Measurements from ENCODE around the gene CCDC192. TPM values are rescaled to one million over a fixed set of nuclear protein-coding genes. Genes with fewer than 3 reads are reported as not detected.
A peak's percentile ranks its signal among the peaks of the same experiment; 100 is the strongest.

CCDC192 gene
- total RNA-seq, 1 donor from 2014 or later = not detected

DNA sequence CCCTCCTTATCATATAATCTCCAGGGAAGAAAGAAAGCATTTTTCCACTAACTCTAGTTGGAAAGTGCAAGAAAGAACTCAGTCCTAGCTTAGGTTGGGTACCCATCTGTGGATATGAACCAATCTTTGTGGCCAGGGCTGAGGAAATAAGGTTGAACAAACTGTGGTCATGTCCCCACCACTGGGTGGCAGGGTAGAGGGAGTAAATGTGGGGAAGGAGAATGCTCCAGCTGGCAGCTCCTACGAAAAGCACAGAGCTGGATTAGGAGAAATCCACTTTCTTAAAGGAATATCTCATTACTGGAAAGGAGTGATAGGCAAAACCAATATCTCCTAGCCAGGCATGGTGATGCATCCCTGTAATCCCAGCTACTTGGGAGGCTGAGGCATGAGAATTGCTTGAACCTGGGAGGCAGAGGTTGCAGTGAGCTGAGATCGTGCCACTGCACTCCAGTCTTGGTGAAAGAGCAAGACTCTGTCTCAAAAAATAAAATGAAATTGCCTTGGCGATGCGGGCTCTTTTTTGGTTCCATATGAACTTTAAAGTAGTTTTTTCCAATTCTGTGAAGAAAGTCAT lies 175.1 kb downstream of the CCDC192 start:
- DNase-seq (ENCODE audit: low spot score) = peak; percentile 45

DNA sequence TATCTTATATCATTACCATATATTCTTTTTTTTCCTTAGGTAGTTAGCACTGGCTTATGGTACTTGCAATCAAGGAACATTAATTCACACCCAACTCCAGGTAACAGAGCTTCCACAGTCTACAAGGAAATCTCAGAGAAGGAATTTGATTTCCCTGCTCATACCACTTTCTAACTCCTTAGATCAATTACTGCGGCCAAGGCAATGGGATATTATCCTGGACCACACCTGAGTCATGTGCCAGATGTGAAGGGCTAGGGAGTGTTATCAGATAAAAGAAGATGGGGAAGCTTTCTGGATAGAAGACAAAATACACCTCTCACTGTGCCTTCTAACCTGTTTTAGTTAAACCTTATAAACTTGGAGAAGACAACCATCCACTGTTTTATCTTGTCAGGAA lies 181.2 kb downstream of the CCDC192 start:
- DNase-seq (ENCODE audit: low spot score) = peak; percentile 16

DNA sequence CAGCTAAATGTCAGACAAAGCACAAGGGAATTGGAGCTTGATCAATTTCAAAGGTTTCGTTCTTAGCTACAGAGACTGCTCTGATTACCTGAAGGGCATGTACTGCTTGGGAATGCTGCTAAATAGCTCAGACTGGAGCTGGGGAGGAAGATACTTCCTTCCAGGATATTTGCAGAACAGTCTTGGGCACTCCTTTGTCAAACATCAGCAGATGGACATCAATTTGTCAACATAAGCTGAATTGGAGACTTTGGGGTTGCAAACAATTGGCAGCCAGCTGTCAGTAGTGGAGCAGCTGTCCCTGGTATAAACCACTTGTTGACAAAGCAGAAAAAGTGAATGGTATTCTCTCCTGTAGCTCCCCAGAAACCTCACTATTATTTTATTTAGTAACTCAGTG lies 182.0 kb downstream of the CCDC192 start:
- DNase-seq (ENCODE audit: low spot score) = peak; percentile 31

- no peak for DNase-seq (ENCODE audit: low spot score)
These were observed 182.9 kb downstream of the CCDC192 start for GRCh38 chr5:127886081-127886480.

DNA sequence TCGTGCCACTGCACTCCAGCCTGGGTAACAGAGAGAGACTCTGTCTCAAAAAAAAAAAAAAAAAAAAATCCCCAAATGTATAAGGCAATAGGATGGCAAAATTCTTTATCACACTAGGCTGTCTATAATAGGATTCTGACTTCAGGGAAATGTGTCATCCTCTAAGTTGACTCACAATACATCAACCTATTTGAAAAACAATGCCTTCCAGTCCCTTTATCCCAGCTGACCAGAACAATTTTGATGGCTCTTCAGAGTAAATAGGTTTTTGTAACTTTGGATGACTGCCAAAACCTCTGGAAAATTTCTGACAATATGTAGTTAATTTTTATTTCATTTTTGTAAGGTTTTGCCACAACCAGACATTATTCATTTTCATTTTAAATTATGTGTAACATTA lies 184.1 kb downstream of the CCDC192 start:
- no peak for DNase-seq (ENCODE audit: low spot score)

- DNase-seq (ENCODE audit: low spot score) = no peak
These were observed 188.8 kb downstream of the CCDC192 start for GRCh38 chr5:127891942-127892341.

GRCh38 chr5:127892467-127893207 lies 189.4 kb downstream of the CCDC192 start:
- no peak for DNase-seq (ENCODE audit: low spot score)

- no peak for DNase-seq (ENCODE audit: low spot score)
These were observed 190.0 kb downstream of the CCDC192 start for GRCh38 chr5:127893232-127893631.

DNA sequence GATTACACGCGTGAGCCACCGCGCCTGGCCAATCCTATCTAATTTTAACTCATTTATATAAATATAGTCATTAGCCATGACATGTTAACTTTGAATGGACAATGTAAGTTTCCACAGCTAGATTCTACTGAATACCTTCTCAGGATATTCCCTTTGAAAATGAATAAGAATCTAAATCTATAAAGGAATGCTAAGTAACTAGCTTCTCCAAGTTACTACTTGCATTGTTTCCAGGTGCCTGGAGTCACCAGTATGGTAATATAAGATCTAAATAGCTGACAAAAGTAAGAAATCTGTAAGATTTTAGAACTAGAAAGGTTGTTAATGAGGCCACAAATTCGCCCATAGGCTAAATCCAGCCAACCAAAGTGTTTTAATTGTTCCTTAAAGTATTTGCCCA lies 191.3 kb downstream of the CCDC192 start:
- no peak for DNase-seq (ENCODE audit: low spot score)

GRCh38 chr5:127898551-127899213 lies 195.5 kb downstream of the CCDC192 start:
- DNase-seq (ENCODE audit: low spot score) = no peak

DNA sequence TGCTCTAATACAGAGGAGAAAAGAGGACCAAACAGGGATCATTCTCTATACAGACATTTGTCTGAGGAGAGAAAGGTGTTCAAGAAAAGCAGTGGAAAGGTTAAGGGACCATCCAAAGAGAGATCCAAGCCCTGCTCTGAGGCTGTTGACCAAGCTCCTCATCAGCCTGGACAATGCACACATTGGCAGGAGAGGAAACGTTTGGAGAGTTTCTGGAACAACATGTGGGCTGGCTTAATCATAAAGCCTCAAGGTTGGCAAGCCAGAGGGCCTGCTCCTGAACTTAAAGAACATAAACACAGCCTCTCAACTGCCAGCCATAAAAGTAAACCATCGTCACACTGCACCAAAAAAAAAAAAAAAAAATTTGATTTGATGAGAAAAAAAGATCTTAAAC lies 196.0 kb downstream of the CCDC192 start:
- DNase-seq (ENCODE audit: low spot score) = no peak

DNA sequence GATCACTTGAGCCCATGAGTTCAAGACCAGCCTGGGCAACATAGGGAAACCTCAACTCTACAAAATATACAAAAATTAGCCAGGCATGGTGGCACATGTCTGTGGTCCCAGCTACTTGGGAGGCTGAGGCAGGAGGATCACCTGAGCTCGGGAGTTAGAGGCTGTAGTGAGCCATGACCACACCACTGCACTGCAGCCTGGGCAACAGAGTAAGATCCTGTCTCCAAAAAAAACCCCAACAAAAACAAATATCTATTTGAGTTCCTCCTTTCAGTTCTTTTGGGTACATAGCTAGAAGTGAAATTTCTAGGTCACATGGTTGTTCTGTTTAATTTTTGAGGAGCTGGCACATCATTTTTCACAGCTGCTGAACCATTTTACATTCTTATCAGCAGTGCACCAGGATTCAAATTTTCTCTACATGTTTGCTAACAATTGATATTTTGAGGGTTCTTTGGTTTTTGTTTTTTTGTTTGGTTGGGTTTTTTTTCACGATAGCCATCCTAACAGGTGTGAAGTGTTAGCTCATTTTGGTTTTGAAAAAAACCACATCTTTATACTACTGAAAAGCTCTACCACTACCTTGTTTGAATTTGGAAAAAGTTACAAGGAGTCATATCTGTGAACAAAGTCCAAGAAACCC lies 203.5 kb downstream of the CCDC192 start:
- DNase-seq (ENCODE audit: low spot score) = no peak

- no peak for DNase-seq (ENCODE audit: low spot score)
These were observed 204.7 kb downstream of the CCDC192 start for GRCh38 chr5:127907907-127908306.

DNA sequence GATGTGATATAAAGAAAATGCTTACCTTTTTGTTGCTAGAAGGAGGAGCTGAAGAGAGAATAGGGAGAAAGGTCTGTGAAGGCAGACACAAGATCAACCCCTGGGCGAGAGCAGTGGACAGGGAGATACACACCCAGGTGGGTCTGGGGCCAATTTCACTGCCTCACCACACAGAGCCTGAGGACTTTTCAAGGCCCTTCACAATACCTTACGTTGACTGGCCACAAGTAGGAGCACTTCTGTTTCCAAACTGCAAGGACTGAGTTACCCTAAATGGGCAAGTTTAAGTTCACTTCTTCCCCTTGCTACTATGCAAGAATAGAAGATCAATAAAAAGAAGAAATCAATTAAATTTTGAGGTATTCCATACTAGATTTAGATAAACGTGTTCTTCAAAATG lies 205.9 kb downstream of the CCDC192 start:
- no peak for DNase-seq (ENCODE audit: low spot score)

DNA sequence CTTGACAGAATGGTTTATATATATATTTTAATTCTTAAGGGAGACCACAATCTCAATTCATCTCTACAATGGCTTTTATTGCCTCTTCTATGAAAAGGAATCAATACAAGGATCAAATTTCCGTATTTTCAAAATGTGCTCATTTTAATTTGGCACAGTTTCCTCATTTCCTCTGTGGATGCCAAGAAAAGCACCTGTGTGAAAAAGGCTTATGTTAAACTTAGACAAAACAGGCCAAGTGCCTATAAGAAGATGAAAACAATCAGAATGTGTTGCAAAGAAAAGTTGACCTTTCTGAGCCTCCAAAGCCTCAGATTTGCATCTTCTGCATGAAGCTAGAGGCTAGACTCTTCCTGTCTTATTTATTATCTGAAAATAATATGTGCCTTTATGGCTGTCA lies 206.6 kb downstream of the CCDC192 start:
- DNase-seq (ENCODE audit: low spot score) = no peak

DNA sequence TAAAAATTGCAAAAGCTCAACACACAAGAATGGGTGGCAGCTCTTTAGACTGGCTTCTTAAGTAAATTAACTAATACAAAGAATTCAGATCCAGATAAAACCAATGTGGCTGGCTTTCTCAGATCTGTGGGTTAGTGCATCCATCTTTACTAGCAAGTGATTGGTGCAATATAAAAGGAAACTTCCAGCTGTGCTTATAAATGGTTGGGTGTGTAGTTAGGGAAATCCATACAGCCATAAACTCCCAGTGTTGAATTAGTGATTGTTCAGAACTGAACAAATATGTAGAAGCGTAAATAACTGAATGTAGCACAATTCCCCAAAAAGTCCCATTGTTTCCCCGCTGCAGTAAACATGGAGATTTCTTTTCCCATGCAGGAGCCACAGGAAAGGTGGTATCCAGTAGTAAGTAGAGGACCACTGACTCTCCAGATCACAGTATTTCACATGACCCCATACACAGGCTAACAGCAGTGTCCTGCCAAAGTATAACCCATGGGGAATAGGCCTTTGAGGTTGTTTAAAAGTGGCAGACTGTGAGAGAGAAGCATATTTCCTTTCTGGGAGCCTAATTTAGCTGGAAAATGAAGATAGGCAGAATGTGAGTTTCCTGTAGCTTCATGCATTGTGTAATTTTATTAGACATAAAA lies 207.2 kb downstream of the CCDC192 start:
- DNase-seq (ENCODE audit: low spot score) = no peak

GRCh38 chr5:127911619-127912018 lies 208.4 kb downstream of the CCDC192 start:
- DNase-seq (ENCODE audit: low spot score) = no peak

- no peak for DNase-seq (ENCODE audit: low spot score)
These were observed 209.2 kb downstream of the CCDC192 start for GRCh38 chr5:127912411-127912810.

GRCh38 chr5:127916885-127917573 lies 213.8 kb downstream of the CCDC192 start:
- DNase-seq (ENCODE audit: low spot score) = no peak

DNA sequence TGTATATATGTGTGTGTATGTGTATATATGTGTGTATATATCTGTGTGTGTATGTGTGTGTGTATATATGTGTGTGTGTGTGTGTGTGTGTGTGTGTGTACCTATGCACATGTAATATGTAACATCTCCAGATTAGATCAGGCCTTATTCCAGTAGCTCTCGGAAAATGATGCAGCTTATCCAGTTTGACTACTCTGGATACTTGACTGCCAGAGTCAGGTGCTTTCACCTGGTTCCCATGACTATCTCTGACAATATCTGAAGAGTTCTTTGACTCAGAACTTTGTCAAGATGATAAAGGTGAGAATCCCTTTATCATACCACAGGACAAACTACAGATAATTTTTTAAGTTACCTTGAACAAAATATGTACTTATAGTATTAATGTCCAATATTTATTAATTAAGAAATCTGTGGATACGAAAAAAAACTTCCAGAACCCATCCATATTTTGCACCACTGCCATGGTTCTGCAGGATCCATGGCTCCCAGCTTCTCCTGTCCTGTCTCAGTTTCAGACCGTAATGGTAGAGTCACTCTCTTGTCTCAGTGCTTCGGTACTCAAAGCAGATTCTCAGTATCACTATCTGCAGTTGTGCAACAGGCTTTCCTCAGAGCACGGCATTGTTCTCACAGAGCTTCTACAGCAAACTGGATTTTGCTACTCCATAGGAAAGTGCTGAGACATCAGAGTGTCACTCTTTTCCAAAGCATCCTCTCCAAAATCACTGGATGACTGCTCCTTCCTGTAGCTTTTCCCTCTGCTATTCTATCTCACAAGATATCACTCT lies 216.0 kb downstream of the CCDC192 start:
- DNase-seq (ENCODE audit: low spot score) = no peak

- DNase-seq (ENCODE audit: low spot score) = no peak
These were observed 216.6 kb downstream of the CCDC192 start for GRCh38 chr5:127919818-127920217.
